ENCODE results near the gene TRABD2B. TPM values are rescaled to one million over a fixed set of nuclear protein-coding genes. Genes with fewer than 3 reads are reported as not detected.

The TRABD2B gene
- total RNA-seq, 4 donors from 2014 or later: 0.05 to 0.15 (median 0.12) TPM

DNA sequence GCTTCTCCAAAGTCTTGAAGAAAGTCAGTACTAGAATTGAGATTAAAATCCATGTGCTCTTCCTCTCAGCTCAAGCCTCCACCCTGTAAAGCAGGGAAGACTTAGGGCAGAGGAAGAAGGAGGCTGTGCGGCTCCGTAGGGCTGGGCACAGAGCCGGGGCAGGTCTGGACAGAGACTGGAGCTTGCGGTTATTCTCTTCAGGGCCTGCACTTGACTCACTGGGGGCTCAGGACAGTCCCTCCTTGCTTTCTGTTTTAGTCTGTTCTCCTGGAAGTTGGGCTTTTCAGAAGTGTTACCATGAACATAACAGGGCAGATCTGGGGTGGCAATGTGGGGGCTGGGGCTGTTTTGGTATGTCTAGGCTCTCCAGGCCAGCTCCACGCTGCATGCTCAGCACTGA is 21.6 kb upstream of the TRABD2B start:
- DNase-seq (no peak), ATAC-seq (no peak)
- TF ChIP-seq POLR2A (IDR thresholded peaks at IDR 0.05): no peak
- no peaks in the 10 kb centered on the region for H3K9me3 ChIP-seq
- H3K27me3 ChIP-seq: no peaks in the 10 kb centered on the region
- no peaks in the 10 kb centered on the region for H3K36me3 ChIP-seq
- intact Hi-C loops (cut with DNase I; ENCODE audit: low total_unique reads) (loop anchor here (2.0 kb wide), 1 partner anchor 124 kb away; no protein-coding TSS in a partner anchor), in situ Hi-C loops (cut with MboI; ENCODE audit: low sequenced_read_pairs in 4 of 4) (no loop called here)
- no peak overlapping the region for H3K4me3 ChIP-seq
- H3K4me1 ChIP-seq: peaks cover 0 to 14% of the 10 kb centered on the region in 2 donors
- peak overlapping the region in 1 of 4 donors; percentile 77 for H3K27ac ChIP-seq

DNA sequence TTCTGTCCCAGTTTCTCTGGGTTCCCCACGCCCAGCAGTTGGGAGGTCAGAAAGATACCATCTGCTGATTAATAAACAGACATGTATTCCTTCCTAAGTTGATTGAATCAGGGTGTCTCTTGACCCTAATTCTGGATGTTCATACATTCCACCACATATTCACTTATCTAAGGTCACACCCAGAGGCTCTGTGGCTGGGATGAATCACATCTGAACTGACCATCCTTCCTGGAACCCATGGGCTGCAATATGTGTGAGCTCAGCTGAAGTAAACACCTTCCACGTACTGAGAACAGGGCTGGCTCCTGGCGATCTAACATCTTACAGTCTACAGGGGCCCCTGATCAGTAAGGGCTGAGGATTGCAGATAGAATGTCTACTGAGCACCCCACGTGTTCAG is 20.5 kb upstream of the TRABD2B start:
- DNase-seq: no peak
- peaks cover 0 to 14% of the 10 kb centered on the region in 2 donors for H3K4me1 ChIP-seq
- no peak for ATAC-seq
- intact Hi-C loops (cut with DNase I; ENCODE audit: low total_unique reads): loop anchor here (2.0 kb wide), 1 partner anchor 123 kb away; no protein-coding TSS in a partner anchor
- no peak overlapping the region for H3K27ac ChIP-seq
- H3K9me3 ChIP-seq: no peaks in the 10 kb centered on the region
- no peaks in the 10 kb centered on the region for H3K36me3 ChIP-seq
- in situ Hi-C loops (cut with MboI; ENCODE audit: low sequenced_read_pairs in 4 of 4): no loop called here
- H3K27me3 ChIP-seq: no peaks in the 10 kb centered on the region
- TF ChIP-seq, protein P1, sequence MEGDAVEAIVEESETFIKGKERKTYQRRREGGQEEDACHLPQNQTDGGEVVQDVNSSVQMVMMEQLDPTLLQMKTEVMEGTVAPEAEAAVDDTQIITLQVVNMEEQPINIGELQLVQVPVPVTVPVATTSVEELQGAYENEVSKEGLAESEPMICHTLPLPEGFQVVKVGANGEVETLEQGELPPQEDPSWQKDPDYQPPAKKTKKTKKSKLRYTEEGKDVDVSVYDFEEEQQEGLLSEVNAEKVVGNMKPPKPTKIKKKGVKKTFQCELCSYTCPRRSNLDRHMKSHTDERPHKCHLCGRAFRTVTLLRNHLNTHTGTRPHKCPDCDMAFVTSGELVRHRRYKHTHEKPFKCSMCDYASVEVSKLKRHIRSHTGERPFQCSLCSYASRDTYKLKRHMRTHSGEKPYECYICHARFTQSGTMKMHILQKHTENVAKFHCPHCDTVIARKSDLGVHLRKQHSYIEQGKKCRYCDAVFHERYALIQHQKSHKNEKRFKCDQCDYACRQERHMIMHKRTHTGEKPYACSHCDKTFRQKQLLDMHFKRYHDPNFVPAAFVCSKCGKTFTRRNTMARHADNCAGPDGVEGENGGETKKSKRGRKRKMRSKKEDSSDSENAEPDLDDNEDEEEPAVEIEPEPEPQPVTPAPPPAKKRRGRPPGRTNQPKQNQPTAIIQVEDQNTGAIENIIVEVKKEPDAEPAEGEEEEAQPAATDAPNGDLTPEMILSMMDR (IDR thresholded peaks at IDR 0.05 in 4 of 5, conservative IDR thresholded peaks at IDR 0.05 in 1 of 5): no peak
- TF ChIP-seq POLR2A (IDR thresholded peaks at IDR 0.05): no peak
- H3K4me3 ChIP-seq: no peak overlapping the region

DNA sequence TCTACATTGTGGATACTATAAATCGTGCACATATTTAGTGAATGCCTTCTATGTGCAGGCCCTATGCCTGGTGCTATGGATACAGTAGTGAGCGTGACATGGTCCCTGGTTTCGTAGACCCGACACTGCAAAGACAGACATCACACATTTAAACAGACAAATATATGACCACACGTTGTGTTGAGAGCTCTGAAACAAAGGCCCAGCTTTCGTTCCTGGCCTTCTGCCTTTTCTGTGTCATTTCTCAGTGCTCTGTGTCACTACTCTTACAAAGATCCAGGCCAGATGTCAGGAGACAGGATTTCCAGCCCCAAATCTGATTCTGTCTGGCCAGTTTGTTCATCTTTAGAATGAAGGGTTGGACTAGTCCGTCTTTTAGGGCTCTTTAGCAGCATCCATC is 19.3 kb upstream of the TRABD2B start:
- Histone ChIP-seq H3K9me3 (no peaks in the 10 kb centered on the region), H3K27me3 (no peaks in the 10 kb centered on the region), H3K36me3 (no peaks in the 10 kb centered on the region), H3K4me3 (no peak overlapping the region), H3K4me1 (peaks cover 0 to 14% of the 10 kb centered on the region in 2 donors), H3K27ac (no peak overlapping the region)
- in situ Hi-C loops (cut with MboI; ENCODE audit: low sequenced_read_pairs in 4 of 4): no loop called here
- no peak for DNase-seq
- no peak for ATAC-seq
- TF ChIP-seq, protein P1 (IDR thresholded peaks at IDR 0.05 in 4 of 5, conservative IDR thresholded peaks at IDR 0.05 in 1 of 5): no peak
- no peak for TF ChIP-seq POLR2A (IDR thresholded peaks at IDR 0.05)
- intact Hi-C loops (cut with DNase I; ENCODE audit: low total_unique reads): no loop called here

DNA sequence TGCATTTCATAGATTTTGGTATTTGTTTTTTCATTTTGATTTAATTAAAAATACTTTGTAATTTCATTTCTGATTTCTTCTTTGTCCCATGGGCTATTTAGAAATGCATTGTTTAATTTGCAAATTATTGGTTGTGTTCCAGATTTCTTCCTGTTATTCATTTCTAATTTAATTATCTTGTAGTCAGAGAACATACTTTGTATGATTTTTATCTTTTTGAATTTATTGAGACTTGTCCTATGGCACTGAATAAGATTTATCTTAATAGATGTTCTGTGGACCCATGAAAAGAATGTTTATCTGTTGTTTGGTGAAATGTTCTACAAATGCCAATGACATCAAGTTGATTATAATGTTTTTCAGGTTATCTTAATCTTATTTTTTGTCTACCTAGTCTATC is 16.1 kb upstream of the TRABD2B start:
- no peak for DNase-seq
- Histone ChIP-seq H3K4me1 (no peaks in the 10 kb centered on the region), H3K27ac (no peak overlapping the region), H3K27me3 (no peaks in the 10 kb centered on the region), H3K4me3 (no peak overlapping the region), H3K36me3 (no peaks in the 10 kb centered on the region), H3K9me3 (no peaks in the 10 kb centered on the region)
- in situ Hi-C loops (cut with MboI; ENCODE audit: low sequenced_read_pairs in 4 of 4): no loop called here
- intact Hi-C loops (cut with DNase I; ENCODE audit: low total_unique reads): no loop called here
- no peak for ATAC-seq
- TF ChIP-seq POLR2A (IDR thresholded peaks at IDR 0.05): no peak
- TF ChIP-seq, protein P1 (IDR thresholded peaks at IDR 0.05 in 4 of 5, conservative IDR thresholded peaks at IDR 0.05 in 1 of 5): no peak

DNA sequence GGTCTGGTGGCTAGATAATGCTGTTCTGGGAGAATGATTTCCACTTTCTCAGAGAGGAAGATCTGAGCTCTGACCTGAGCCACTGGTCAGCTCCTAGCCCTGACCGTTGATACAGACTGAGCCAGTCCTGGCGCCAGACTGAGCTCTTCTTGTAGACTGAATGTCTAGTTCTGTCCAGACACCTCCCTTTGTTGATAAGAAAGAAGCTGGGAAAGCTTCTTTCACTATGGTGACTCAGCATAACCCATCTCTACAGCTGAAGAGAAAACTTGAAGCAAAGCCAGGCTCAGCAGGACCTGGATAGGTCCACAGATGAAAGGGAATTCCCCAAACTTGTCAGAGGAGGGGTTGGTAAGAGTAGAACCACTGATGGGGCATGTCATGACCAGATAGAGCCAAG is 9.9 kb upstream of the TRABD2B start:
- Histone ChIP-seq H3K9me3 (no peaks in the 10 kb centered on the region), H3K4me3 (no peak overlapping the region), H3K27me3 (no peaks in the 10 kb centered on the region), H3K36me3 (no peaks in the 10 kb centered on the region), H3K27ac (no peak overlapping the region), H3K4me1 (no peaks in the 10 kb centered on the region)
- in situ Hi-C loops (cut with MboI; ENCODE audit: low sequenced_read_pairs in 4 of 4) (loop anchor here in 1 of 4 donors (10.0 kb wide), 1 partner anchor 48 kb away; no protein-coding TSS in a partner anchor), intact Hi-C loops (cut with DNase I; ENCODE audit: low total_unique reads) (no loop called here)
- TF ChIP-seq POLR2A (IDR thresholded peaks at IDR 0.05): no peak
- TF ChIP-seq, protein P1 (IDR thresholded peaks at IDR 0.05 in 4 of 5, conservative IDR thresholded peaks at IDR 0.05 in 1 of 5): no peak
- DNase-seq (no peak), ATAC-seq (no peak)
